MV-4-11 (cell line): Measurements from ENCODE around the gene MRPL3.

ENCODE experiments used
- DNase-seq: peaks from one replicate; lab custom pipeline; 2025; lab: John Stamatoyannopoulos, UW

MRPL3 gene

DNA sequence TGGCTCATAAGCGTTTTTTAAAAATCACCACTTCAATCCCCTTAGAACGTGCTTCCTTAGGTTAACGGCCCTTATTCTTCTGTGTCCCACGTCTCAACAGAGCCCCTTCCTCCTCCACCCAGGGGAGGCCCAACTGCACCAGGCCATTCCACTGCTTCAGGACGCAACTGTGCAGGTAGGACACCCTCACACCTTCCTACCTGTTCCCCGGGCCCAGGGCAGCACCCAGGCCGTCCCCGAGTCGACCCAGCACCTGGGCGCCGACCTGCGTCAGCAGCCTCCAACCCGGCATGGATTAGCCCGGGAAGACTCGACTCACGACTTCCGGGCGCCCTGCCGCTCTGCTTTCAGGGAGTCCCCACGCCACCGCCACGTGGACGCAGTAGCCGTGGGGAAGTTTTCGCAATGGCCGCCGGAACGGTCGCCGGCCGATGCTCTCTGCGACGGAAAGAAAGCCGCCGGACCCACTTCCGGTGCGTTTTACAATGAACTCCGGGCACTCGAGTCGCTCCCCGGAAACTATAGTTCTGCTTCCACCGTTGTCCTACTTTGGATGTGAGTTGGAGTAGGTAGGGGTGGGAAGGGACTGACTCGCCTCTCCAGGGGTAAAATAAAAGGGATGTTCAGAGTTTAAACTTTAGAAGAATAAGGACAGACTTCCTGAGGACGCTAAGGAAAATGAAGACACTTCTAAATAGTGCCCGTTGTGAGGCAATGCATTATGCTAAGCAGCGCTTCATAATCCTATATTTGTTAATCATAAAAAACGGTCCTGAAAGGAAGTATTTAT lies at the start of gene MRPL3:
Gene MRPL3, minus strand, starts transcription at position 442 of the 790 bp plus-strand sequence. Its CDS starts 150 bp downstream, at position 292.
- DNase-seq, result peak; percentile 84

GRCh38 chr3:131551761-131552160 lies 49.0 kb upstream of the MRPL3 start:
- no peak for DNase-seq

DNA sequence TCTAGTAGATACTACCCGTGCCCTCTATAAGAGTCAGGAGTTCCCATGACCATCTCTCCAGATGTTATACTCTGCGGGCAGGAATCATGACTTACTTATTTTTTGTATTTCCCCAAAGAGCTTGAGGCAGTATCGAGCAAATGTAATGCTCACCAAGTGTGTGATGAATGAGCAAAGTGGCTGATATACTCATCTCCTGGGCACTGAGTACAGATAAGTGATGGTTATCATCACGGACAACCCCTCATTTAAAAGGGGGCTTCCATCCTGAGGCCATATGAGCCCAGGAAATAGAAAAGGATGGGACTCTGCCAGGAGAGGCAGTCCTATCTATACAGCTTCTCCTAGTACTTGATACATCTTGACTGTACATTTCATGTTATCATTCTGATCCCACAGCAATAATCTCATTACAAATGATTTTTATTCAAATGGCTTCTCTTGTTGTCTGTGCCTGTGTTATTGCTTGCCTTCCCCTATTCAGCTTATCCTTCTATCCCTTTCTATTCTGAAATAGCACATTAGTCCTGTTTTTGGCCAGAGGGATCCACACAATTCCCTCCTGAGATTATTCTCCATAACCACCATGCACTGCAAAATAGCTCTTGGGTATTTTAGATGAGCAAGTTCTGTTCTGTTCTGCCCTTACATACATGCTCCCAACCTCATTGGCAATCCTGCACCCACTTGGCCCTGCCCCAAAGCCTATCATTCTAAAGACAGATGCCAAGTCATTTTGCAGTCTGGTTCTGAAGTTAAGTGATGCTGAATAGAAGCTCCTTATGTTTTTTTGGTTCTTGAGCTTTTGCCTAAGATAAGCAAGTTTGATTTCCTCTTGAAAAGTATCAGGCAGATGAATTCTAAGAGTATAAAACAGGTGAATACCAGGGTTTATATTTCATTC lies 48.0 kb upstream of the MRPL3 start:
- no peak for DNase-seq

- DNase-seq, result peak; percentile 1
Observed at GRCh38 chr3:131549340-131549739, 46.6 kb upstream of the MRPL3 start.

- DNase-seq, result no peak
Observed at GRCh38 chr3:131547585-131547984, 44.8 kb upstream of the MRPL3 start.

GRCh38 chr3:131546441-131546840 lies 43.7 kb upstream of the MRPL3 start:
- DNase-seq, result no peak

DNA sequence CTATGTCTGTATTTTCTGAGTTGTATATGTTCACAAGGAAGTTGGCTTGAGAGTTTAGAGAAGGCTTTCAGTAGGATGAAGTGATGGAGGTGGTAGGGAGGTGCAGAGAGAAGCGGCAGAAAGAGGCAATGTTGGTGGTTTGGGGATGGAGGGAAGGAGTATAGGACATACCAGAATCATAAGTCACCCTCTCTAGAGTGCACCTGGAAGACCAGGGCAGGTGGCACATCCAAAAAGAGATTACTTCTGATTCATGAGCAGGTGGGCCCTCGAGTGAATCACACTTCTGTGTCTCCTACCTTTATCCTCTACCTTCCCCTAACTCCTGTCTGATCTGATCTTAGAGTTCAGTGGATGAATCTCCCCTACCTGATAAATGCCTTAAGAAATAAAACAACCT lies 41.8 kb upstream of the MRPL3 start:
- DNase-seq, result no peak

DNA sequence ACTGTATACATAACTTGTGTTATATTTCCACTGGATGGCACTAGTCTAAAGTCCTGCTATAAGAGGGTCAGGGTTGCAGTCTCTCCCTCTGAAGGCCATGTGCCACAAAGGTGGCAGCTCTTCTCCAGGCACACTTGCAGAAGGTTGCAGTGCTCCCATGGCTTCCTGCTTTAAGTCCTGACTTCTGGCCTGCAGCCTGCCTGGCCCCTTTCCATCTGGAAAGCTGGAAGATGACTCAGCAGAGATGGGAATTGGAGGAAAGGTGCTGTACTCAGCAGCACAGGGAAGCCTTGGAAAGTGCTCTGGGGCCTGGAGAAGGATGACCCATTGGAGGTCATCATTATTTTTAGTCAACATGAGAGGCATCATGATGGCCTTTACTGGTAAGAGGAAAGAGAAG lies 40.9 kb upstream of the MRPL3 start:
- no peak for DNase-seq

GRCh38 chr3:131541288-131541687 lies 38.5 kb upstream of the MRPL3 start:
- no peak for DNase-seq

DNA sequence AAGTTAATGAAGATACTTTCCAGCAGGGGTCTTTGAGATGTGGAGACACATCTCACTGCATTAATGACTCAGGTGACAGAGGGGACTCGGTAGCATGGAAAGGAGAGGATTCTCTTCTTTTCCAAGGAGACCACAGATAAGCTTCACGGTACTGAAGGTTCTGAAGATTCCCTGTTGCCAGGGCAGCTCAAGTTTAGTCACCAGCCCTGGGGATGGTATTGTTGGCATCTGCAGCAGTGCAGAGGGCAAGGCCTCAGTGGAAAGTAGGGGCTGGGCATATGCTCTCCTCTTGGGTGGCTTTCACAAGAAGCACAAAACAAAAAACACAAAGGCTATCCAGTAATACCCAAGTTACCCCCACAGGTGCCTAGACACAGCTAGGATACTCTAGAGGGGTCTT lies 38.0 kb upstream of the MRPL3 start:
- DNase-seq, result no peak

DNA sequence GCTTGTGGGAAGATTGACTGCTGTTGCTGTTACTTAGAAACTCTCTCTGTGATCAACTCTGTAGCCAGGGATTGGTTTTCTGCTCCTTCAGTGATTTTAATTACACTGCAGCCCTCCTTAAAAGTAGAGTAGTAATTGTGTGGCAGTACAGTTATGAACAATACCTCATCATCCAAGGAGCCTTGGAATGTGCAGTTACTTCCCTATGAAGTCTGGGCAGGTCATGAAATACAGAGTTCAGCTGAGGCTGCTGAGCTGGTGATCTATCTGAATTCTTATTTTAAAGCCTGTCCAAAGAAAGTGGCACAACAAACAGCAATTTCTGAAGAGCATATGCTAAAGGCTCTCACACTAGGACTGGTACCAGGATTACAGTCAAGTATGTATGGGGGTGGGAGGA lies 37.4 kb upstream of the MRPL3 start:
- no peak for DNase-seq

GRCh38 chr3:131538968-131539367 lies 36.2 kb upstream of the MRPL3 start:
- no peak for DNase-seq

GRCh38 chr3:131537531-131537930 lies 34.8 kb upstream of the MRPL3 start:
- DNase-seq, result no peak

GRCh38 chr3:131535596-131535995 lies 32.8 kb upstream of the MRPL3 start:
- DNase-seq, result no peak

GRCh38 chr3:131535131-131535530 lies 32.4 kb upstream of the MRPL3 start:
- no peak for DNase-seq

GRCh38 chr3:131532645-131533044 lies 29.9 kb upstream of the MRPL3 start:
- no peak for DNase-seq

- no peak for DNase-seq
Observed at GRCh38 chr3:131530843-131531242, 28.1 kb upstream of the MRPL3 start.

DNA sequence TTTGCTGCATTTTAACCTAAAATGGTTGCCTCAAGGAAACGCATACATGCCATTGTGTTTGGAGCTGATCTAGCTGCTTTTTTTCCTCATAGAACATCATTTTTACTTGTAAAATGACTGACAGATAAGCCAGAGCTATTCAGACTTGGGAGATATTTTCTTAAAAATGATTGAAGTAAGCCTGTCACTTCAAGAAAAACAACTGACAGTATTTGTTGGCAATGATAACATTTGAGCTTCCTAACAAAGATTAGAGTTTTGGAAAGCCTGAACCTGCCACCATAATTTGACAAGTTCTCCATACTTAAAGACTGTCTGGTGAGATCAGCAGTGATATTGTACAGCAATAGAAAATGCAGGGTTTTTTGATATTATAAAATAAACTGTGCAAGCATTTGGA lies 27.6 kb upstream of the MRPL3 start:
- no peak for DNase-seq

GRCh38 chr3:131526801-131527347 lies 24.1 kb upstream of the MRPL3 start:
- DNase-seq, result no peak

- DNase-seq, result no peak
Observed at GRCh38 chr3:131518680-131519079, 15.9 kb upstream of the MRPL3 start.

DNA sequence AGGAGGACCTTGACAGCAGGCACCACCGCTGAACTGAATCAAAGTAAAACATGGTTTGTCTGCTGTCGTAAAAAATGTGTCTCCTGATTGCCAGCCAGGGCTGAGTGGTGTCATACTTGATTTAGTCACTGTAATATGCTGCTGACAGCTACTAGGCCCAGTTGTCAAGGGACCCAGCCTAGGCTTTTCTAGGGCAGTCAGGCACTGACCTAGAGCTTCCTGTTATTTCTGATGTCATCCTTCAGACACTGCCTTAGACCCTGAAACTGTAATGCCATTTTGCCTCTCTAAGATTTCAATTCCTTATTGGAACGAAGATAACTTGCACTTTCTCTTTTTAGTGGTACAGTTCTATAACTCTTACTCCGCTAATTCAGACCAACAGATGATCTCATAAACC lies 2.6 kb upstream of the MRPL3 start:
- peak; percentile 81 for DNase-seq

GRCh38 chr3:131503320-131503635 lies 507 bp upstream of the MRPL3 start:
- peak; percentile 9 for DNase-seq

- no peak for DNase-seq
Observed at GRCh38 chr3:131501949-131502348, 822 bp downstream of the MRPL3 start.
